Ovary (tissue), 9 donors: ENCODE results near the gene SYCP2L. TPM values are rescaled to one million over a fixed set of nuclear protein-coding genes. Genes with fewer than 3 reads are reported as not detected.
"Not testable (repeated sequence)": the region's sequence is repeated elsewhere in the genome, so short reads cannot be mapped to it uniquely, and the experiment has no call there.

Experiments used
- DNase-seq, 5 donors: peaks; one replicate each; pipeline ENCODE4 v3.0.0-alpha.2; 2019 to 2020
- H3K27ac ChIP-seq, 2 donors: fragments of 200-600 bp; one replicate each; pipeline versions ENCODE4 v1.5.1 to v1.8.0; 2019 to 2022
- H3K27me3 ChIP-seq: fragments of 200-600 bp; one replicate; pipeline ENCODE4 v1.8.0; 2022
- H3K36me3 ChIP-seq: fragments of 200-600 bp; sonication (generic); one replicate; pipeline ENCODE4 v1.5.1; 2019
- H3K4me1 ChIP-seq: one replicate; pipeline ENCODE4 v1.8.1; 2013; ENCODE audit warnings: mild to moderate bottlenecking, moderate library complexity; ENCODE audit not compliant: insufficient read depth
- H3K4me3 ChIP-seq: fragments of 200-600 bp; sonication (generic); one replicate; pipeline ENCODE4 v1.5.1; 2017
- H3K9me3 ChIP-seq, 2 donors: fragments of 200-600 bp in 1 of 2; sonication (generic) in 1 of 2; one replicate each; pipeline versions ENCODE4 v1.5.1 to v1.8.1; 2013 to 2019; ENCODE audit warnings: mild to moderate bottlenecking in 1 of 2, moderate library complexity in 1 of 2
- CTCF ChIP-seq, 3 donors: fragments of 450-650 bp in 2 of 3; fragments of 200-600 bp in 1 of 3; IDR thresholded peaks; one replicate each; pipeline versions ENCODE4 v1.5.1 to v1.8.0; 2016 to 2022; ENCODE audit warnings: antibody characterized with exemption in 3 of 3, mild to moderate bottlenecking in 1 of 3
- EP300 ChIP-seq: sonication (generic); formaldehyde crosslinking; IDR thresholded peaks from one replicate; pipeline ENCODE4 v1.6.1; 2017; ENCODE audit warnings: antibody characterized with exemption
- POLR2A ChIP-seq: fragments of 450-650 bp; IDR thresholded peaks from one replicate; pipeline ENCODE4 v1.6.1; 2017; ENCODE audit warnings: antibody characterized with exemption, mild to moderate bottlenecking, moderate library complexity
- WGBS, 3 donors: extraction: QIAGEN DNeasy Blood & Tissue Kit in 1 of 3; methylation state at CpG; one replicate each; pipeline versions ENCODE4 v1.1.5 to v1.1.7; 2013 to 2017; 5-methylcytosine and 5-hydroxymethylcytosine counted together
- intact Hi-C, 4 donors: fragments of 100-400 bp; cut with DNase I; formaldehyde crosslinking; loops; one replicate each; pipeline versions ENCODE4 v1.11.0 to v1.15.1; 2022 to 2023
- polyA plus RNA-seq, 2 donors: library from polyadenylated mRNA; stranded (reverse); fragments of 200-250 nt in 1 of 2; fragments of 350-450 nt in 1 of 2; fragmentation: Illumina TruSeq in 1 of 2; extraction: RNeasy Lipid Tissue Mini Kit (QIAGEN cat#74804) in 1 of 2; gene quantifications; one replicate each; pipeline ENCODE4 v1.2.3, GENCODE V29; 2013 to 2014
- total RNA-seq, 7 donors: library from RNA; depleted of rRNA in 2 of 7; stranded (reverse); fragments of >200 nt in 2 of 7; fragmentation: NEBNext Ultra II Directional in 3 of 7; extraction: Animal tissue kit (Norgen Biotek cat#: 25700) in 3 of 7; gene quantifications; one replicate each; pipeline versions ENCODE4 v1.1.0 to v1.2.4, GENCODE V29; 2016 to 2023
- donor health status: DM: no; HTN: no; CAD: no; lungs with moderate emphysema.
- donor health status: DM: no; HTN: no; CAD: no.
- donor health status: Bipolar disorder and iron deficiency.
- donor health status: DM: yes; HTN: yes; CAD: no.
- donor health status: DM: no; HTN: no; CAD: no.
- donor health status: DM: yes; HTN: yes; CAD: no.

The SYCP2L gene
- total and polyA plus RNA-seq, 9 donors, result 0.41 to 2.1 (median 1.2) TPM

- intact Hi-C loops, result no loop called here
- Histone ChIP-seq H3K27me3 (no peaks in the 10 kb centered on the region), H3K36me3 (no peaks in the 10 kb centered on the region), H3K9me3 (no peaks in the 10 kb centered on the region), H3K4me1 (no peaks in the 10 kb centered on the region), H3K27ac (no peak overlapping the region), H3K4me3 (no peak overlapping the region)
- TF ChIP-seq POLR2A, result no peak
- no peak for TF ChIP-seq CTCF (IDR thresholded peaks at IDR 0.05)
- TF ChIP-seq EP300, result no peak
- WGBS, 3 donors, result 80 to 86% (median 84%) methylated on average over 4 of the region's 4 CpGs
- DNase-seq, result no peak
Measured at GRCh38 chr6:10862361-10862760, 24.5 kb upstream of the SYCP2L start.

GRCh38 chr6:10863031-10863430 lies 23.8 kb upstream of the SYCP2L start:
- 89 to 95% (median 93%) methylated on average over 7 of the region's 7 CpGs for WGBS, 3 donors
- intact Hi-C loops, H3K4me1 ChIP-seq: not testable (repeated sequence)

GRCh38 chr6:10866709-10867108 lies 20.1 kb upstream of the SYCP2L start:
- H3K27me3 ChIP-seq, DNase-seq, intact Hi-C loops, H3K4me3 ChIP-seq, H3K4me1 ChIP-seq, H3K27ac ChIP-seq, H3K36me3 ChIP-seq, H3K9me3 ChIP-seq: not testable (repeated sequence)
- 76 to 89% (median 81%) methylated on average over 3 of the region's 3 CpGs for WGBS, 3 donors

More at GRCh38 chr6:10863031-10863430, 23.8 kb upstream of the SYCP2L start:
- not testable (repeated sequence) for H3K27ac ChIP-seq, H3K4me3 ChIP-seq, H3K36me3 ChIP-seq, DNase-seq, H3K9me3 ChIP-seq, H3K27me3 ChIP-seq

- TF ChIP-seq CTCF (IDR thresholded peaks at IDR 0.05) (no peak), POLR2A (no peak), EP300 (no peak)
- H3K27ac ChIP-seq, result no peak overlapping the region
- H3K27me3 ChIP-seq, result no peaks in the 10 kb centered on the region
- no peak for DNase-seq
- H3K9me3 ChIP-seq, result no peaks in the 10 kb centered on the region
- 80 to 91% (median 85%) methylated on average over 3 of the region's 3 CpGs for WGBS, 3 donors
- H3K4me3 ChIP-seq, result no peak overlapping the region
- H3K4me1 ChIP-seq, result no peaks in the 10 kb centered on the region
- no peaks in the 10 kb centered on the region for H3K36me3 ChIP-seq
- intact Hi-C loops, result no loop called here
Measured at GRCh38 chr6:10867952-10868351, 18.9 kb upstream of the SYCP2L start.

GRCh38 chr6:10873374-10873773 lies 13.5 kb upstream of the SYCP2L start:
- TF ChIP-seq EP300 (no peak), POLR2A (no peak), CTCF (IDR thresholded peaks at IDR 0.05) (no peak)

GRCh38 chr6:10874207-10874606 lies 12.6 kb upstream of the SYCP2L start:
- intact Hi-C loops, result no loop called here
- Histone ChIP-seq H3K36me3 (no peaks in the 10 kb centered on the region), H3K27me3 (no peaks in the 10 kb centered on the region), H3K4me1 (no peaks in the 10 kb centered on the region), H3K4me3 (no peak overlapping the region), H3K27ac (no peak overlapping the region), H3K9me3 (no peaks in the 10 kb centered on the region)
- no peak for TF ChIP-seq CTCF (IDR thresholded peaks at IDR 0.05)
- no peak for TF ChIP-seq POLR2A
- no peak for TF ChIP-seq EP300
- DNase-seq, result no peak
- 84 to 86% (median 86%) methylated on average over 6 of the region's 6 CpGs for WGBS, 3 donors

More at GRCh38 chr6:10873374-10873773, 13.5 kb upstream of the SYCP2L start:
- intact Hi-C loops, result no loop called here
- Histone ChIP-seq H3K4me3 (no peak overlapping the region), H3K36me3 (no peaks in the 10 kb centered on the region), H3K9me3 (no peaks in the 10 kb centered on the region), H3K27me3 (no peaks in the 10 kb centered on the region), H3K27ac (no peak overlapping the region), H3K4me1 (no peaks in the 10 kb centered on the region)
- WGBS, 3 donors, result 23 to 31% (median 23%) methylated on average over 1 of the region's 1 CpG
- no peak for DNase-seq
